CD8-positive, alpha-beta memory T cell (primary cell): Measurements from ENCODE around the gene SH3RF2. TPM values are rescaled to one million over a fixed set of nuclear protein-coding genes. Genes with fewer than 3 reads are reported as not detected.

Source experiments
- CTCF ChIA-PET: fragments of 350-600 bp; sonication (Branson Sonifier 250); formaldehyde crosslinking; loops from one replicate; lab custom pipeline; 2021; ENCODE audit warnings: antibody characterized with exemption; lab: Charles Lee
- POLR2A ChIA-PET: fragments of 350-600 bp; sonication (Branson Sonifier 250); formaldehyde crosslinking; loops from one replicate; lab custom pipeline; 2021; ENCODE audit warnings: antibody characterized with exemption; lab: Charles Lee
- DNase-seq, 5 donors: peaks; one replicate each; pipeline versions ENCODE4 v3.0.0 to v3.0.0-alpha.2; 2020 to 2022; ENCODE audit warnings: mixed read lengths in 1 of 5
- H3K27ac ChIP-seq: one replicate; pipeline ENCODE4 v1.7.0; 2013; ENCODE audit warnings: low read depth, mild to moderate bottlenecking, low read length, moderate library complexity
- H3K27me3 ChIP-seq: 2 replicates; pipeline ENCODE4 v1.7.0; 2013; ENCODE audit warnings: low read length, mild to moderate bottlenecking; ENCODE audit not compliant: insufficient read depth, poor library complexity, severe bottlenecking
- H3K36me3 ChIP-seq: 2 replicates; pipeline ENCODE4 v1.7.0; 2013; ENCODE audit warnings: mild to moderate bottlenecking, low read length, moderate library complexity; ENCODE audit not compliant: insufficient read depth
- H3K4me1 ChIP-seq: 2 replicates; pipeline ENCODE4 v1.7.0; 2013; ENCODE audit warnings: mild to moderate bottlenecking, low read length, moderate library complexity; ENCODE audit not compliant: insufficient read depth
- H3K4me3 ChIP-seq: 2 replicates; pipeline ENCODE4 v1.7.0; 2013; ENCODE audit warnings: mild to moderate bottlenecking, low read length
- H3K9me3 ChIP-seq: 2 replicates; pipeline ENCODE4 v1.7.0; 2013; ENCODE audit warnings: mild to moderate bottlenecking, low read length
- H3K27ac Mint-ChIP-seq, 8 donors: one replicate each; pipeline ENCODE4 v1.8.0; 2020 to 2021; ENCODE audit warnings: mixed read lengths in 8 of 8, mild to moderate bottlenecking in 6 of 8, inconsistent platforms in 3 of 8, moderate library complexity in 3 of 8
- H3K27me3 Mint-ChIP-seq, 2 donors: one replicate each; pipeline ENCODE4 v1.8.0; 2020 to 2021; ENCODE audit warnings: mixed read lengths in 2 of 2, mild to moderate bottlenecking in 1 of 2, moderate library complexity in 1 of 2
- H3K36me3 Mint-ChIP-seq, 3 donors: one replicate each; pipeline ENCODE4 v1.8.0; 2020 to 2021; ENCODE audit warnings: mixed read lengths in 3 of 3, inconsistent platforms in 1 of 3, mild to moderate bottlenecking in 1 of 3
- H3K4me1 Mint-ChIP-seq, 3 donors: one replicate each; pipeline ENCODE4 v1.8.0; 2020 to 2021; ENCODE audit warnings: mixed read lengths in 3 of 3, inconsistent platforms in 1 of 3, mild to moderate bottlenecking in 1 of 3
- H3K4me3 Mint-ChIP-seq, 7 donors: one replicate each; pipeline ENCODE4 v1.8.0; 2020 to 2021; ENCODE audit warnings: mixed read lengths in 7 of 7, mild to moderate bottlenecking in 6 of 7, moderate library complexity in 4 of 7, inconsistent platforms in 2 of 7
- H3K9me3 Mint-ChIP-seq, 5 donors: one replicate each; pipeline ENCODE4 v1.8.0; 2020 to 2022; ENCODE audit warnings: mixed read lengths in 5 of 5, mild to moderate bottlenecking in 3 of 5, moderate library complexity in 2 of 5, inconsistent platforms in 1 of 5
- polyA plus RNA-seq: library from polyadenylated mRNA; unstranded; fragments of 300-500 nt; fragmentation: Illumina TruSeq; gene quantifications from one replicate; pipeline ENCODE4 v1.2.3, GENCODE V29; 2021
- total RNA-seq, 2 experiments: library from RNA; stranded (reverse); gene quantifications; one replicate each; pipeline ENCODE4 v1.2.3, GENCODE V29; 2021

Gene SH3RF2
- total and polyA plus RNA-seq, 3 experiments from 2014 or later, result 0.09 to 0.51 TPM; not detected in 1

- H3K36me3 Mint-ChIP-seq, result no peaks in the 10 kb centered on the region
- Histone ChIP-seq H3K4me1 (no peaks in the 10 kb centered on the region), H3K36me3 (no peaks in the 10 kb centered on the region), H3K4me3 (no peak overlapping the region), H3K9me3 (no peaks in the 10 kb centered on the region), H3K27ac (no peak overlapping the region), H3K27me3 (no peaks in the 10 kb centered on the region)
- H3K4me3 Mint-ChIP-seq, result no peak overlapping the region
- no peak for DNase-seq
- POLR2A ChIA-PET, result no interaction called here
- CTCF ChIA-PET, result no interaction called here
- no peak overlapping the region for H3K27ac Mint-ChIP-seq
- H3K27me3 Mint-ChIP-seq, result peaks cover 5 to 9% of the 10 kb centered on the region in 2 donors
- H3K9me3 Mint-ChIP-seq, result peaks cover 0 to 8% (median 2%) of the 10 kb centered on the region in 5 donors
- no peaks in the 10 kb centered on the region for H3K4me1 Mint-ChIP-seq
Observed at GRCh38 chr5:145903867-145904266, 32.5 kb upstream of the SH3RF2 start.

- ChIA-PET CTCF (no interaction called here), POLR2A (no interaction called here)
- H3K27ac ChIP-seq, result no peak overlapping the region
- H3K4me1 ChIP-seq, result no peaks in the 10 kb centered on the region
- no peaks in the 10 kb centered on the region for H3K9me3 ChIP-seq
- Mint-ChIP-seq H3K36me3 (no peaks in the 10 kb centered on the region), H3K9me3 (peaks cover 0 to 1% (median 0%) of the 10 kb centered on the region in 5 donors), H3K4me3 (no peak overlapping the region), H3K27ac (no peak overlapping the region), H3K27me3 (peaks cover 5 to 9% of the 10 kb centered on the region in 2 donors), H3K4me1 (no peaks in the 10 kb centered on the region)
- no peak for DNase-seq
- H3K4me3 ChIP-seq, result no peak overlapping the region
- H3K36me3 ChIP-seq, result no peaks in the 10 kb centered on the region
- H3K27me3 ChIP-seq, result no peaks in the 10 kb centered on the region
Observed at GRCh38 chr5:145904743-145905142, 31.6 kb upstream of the SH3RF2 start.

GRCh38 chr5:145906401-145906800 is 30.0 kb upstream of the SH3RF2 start:
- Mint-ChIP-seq H3K27ac (no peak overlapping the region), H3K4me1 (no peaks in the 10 kb centered on the region), H3K27me3 (peaks cover 4 to 5% of the 10 kb centered on the region in 2 donors), H3K36me3 (no peaks in the 10 kb centered on the region), H3K4me3 (no peak overlapping the region), H3K9me3 (no peaks in the 10 kb centered on the region)
- DNase-seq, result no peak
- no peak overlapping the region for H3K4me3 ChIP-seq
- H3K27me3 ChIP-seq, result no peaks in the 10 kb centered on the region
- POLR2A ChIA-PET, result no interaction called here
- CTCF ChIA-PET, result no interaction called here
- H3K4me1 ChIP-seq, result no peaks in the 10 kb centered on the region
- no peaks in the 10 kb centered on the region for H3K9me3 ChIP-seq
- no peaks in the 10 kb centered on the region for H3K36me3 ChIP-seq
- no peak overlapping the region for H3K27ac ChIP-seq

GRCh38 chr5:145908206-145908960 is 28.0 kb upstream of the SH3RF2 start:
- Mint-ChIP-seq H3K4me3 (no peak overlapping the region), H3K27ac (no peak overlapping the region), H3K9me3 (no peaks in the 10 kb centered on the region), H3K36me3 (no peaks in the 10 kb centered on the region), H3K27me3 (peaks cover 4 to 5% of the 10 kb centered on the region in 2 donors), H3K4me1 (no peaks in the 10 kb centered on the region)
- CTCF ChIA-PET, result no interaction called here
- H3K9me3 ChIP-seq, result no peaks in the 10 kb centered on the region
- H3K36me3 ChIP-seq, result no peaks in the 10 kb centered on the region
- POLR2A ChIA-PET, result no interaction called here
- DNase-seq, result no peak
- H3K27me3 ChIP-seq, result no peaks in the 10 kb centered on the region
- no peak overlapping the region for H3K27ac ChIP-seq
- H3K4me1 ChIP-seq, result no peaks in the 10 kb centered on the region
- no peak overlapping the region for H3K4me3 ChIP-seq

GRCh38 chr5:145911164-145911563 is 25.2 kb upstream of the SH3RF2 start:
- Histone ChIP-seq H3K4me3 (no peak overlapping the region), H3K27ac (no peak overlapping the region), H3K27me3 (no peaks in the 10 kb centered on the region), H3K4me1 (no peaks in the 10 kb centered on the region), H3K9me3 (no peaks in the 10 kb centered on the region), H3K36me3 (no peaks in the 10 kb centered on the region)
- H3K27ac Mint-ChIP-seq, result no peak overlapping the region
- H3K9me3 Mint-ChIP-seq, result no peaks in the 10 kb centered on the region
- ChIA-PET POLR2A (no interaction called here), CTCF (no interaction called here)
- H3K36me3 Mint-ChIP-seq, result no peaks in the 10 kb centered on the region
- H3K4me1 Mint-ChIP-seq, result no peaks in the 10 kb centered on the region
- H3K27me3 Mint-ChIP-seq, result peaks cover 1 to 5% of the 10 kb centered on the region in 2 donors
- DNase-seq, result no peak
- no peak overlapping the region for H3K4me3 Mint-ChIP-seq

GRCh38 chr5:145912019-145912418 is 24.4 kb upstream of the SH3RF2 start:
- Histone ChIP-seq H3K9me3 (no peaks in the 10 kb centered on the region), H3K36me3 (no peaks in the 10 kb centered on the region), H3K4me3 (no peak overlapping the region), H3K27ac (no peak overlapping the region), H3K4me1 (no peaks in the 10 kb centered on the region), H3K27me3 (no peaks in the 10 kb centered on the region)
- Mint-ChIP-seq H3K4me3 (no peak overlapping the region), H3K27me3 (no peaks in the 10 kb centered on the region), H3K4me1 (no peaks in the 10 kb centered on the region), H3K36me3 (no peaks in the 10 kb centered on the region), H3K27ac (no peak overlapping the region), H3K9me3 (no peaks in the 10 kb centered on the region)
- no peak for DNase-seq
- ChIA-PET CTCF (no interaction called here), POLR2A (no interaction called here)

GRCh38 chr5:145912594-145912993 is 23.8 kb upstream of the SH3RF2 start:
- CTCF ChIA-PET, result no interaction called here
- no peaks in the 10 kb centered on the region for H3K27me3 Mint-ChIP-seq
- Histone ChIP-seq H3K27me3 (no peaks in the 10 kb centered on the region), H3K9me3 (no peaks in the 10 kb centered on the region), H3K36me3 (no peaks in the 10 kb centered on the region), H3K4me1 (no peaks in the 10 kb centered on the region), H3K27ac (no peak overlapping the region), H3K4me3 (no peak overlapping the region)
- POLR2A ChIA-PET, result no interaction called here
- H3K27ac Mint-ChIP-seq, result no peak overlapping the region
- H3K4me1 Mint-ChIP-seq, result no peaks in the 10 kb centered on the region
- no peaks in the 10 kb centered on the region for H3K36me3 Mint-ChIP-seq
- no peaks in the 10 kb centered on the region for H3K9me3 Mint-ChIP-seq
- DNase-seq, result no peak
- no peak overlapping the region for H3K4me3 Mint-ChIP-seq

GRCh38 chr5:145913701-145914100 is 22.7 kb upstream of the SH3RF2 start:
- Mint-ChIP-seq H3K4me1 (no peaks in the 10 kb centered on the region), H3K9me3 (no peaks in the 10 kb centered on the region), H3K27me3 (no peaks in the 10 kb centered on the region), H3K27ac (no peak overlapping the region), H3K4me3 (no peak overlapping the region), H3K36me3 (no peaks in the 10 kb centered on the region)
- ChIA-PET CTCF (no interaction called here), POLR2A (no interaction called here)
- Histone ChIP-seq H3K4me1 (no peaks in the 10 kb centered on the region), H3K36me3 (no peaks in the 10 kb centered on the region), H3K4me3 (no peak overlapping the region), H3K9me3 (no peaks in the 10 kb centered on the region), H3K27ac (no peak overlapping the region), H3K27me3 (no peaks in the 10 kb centered on the region)
- DNase-seq, result no peak
